NCI-H128 (cell line): ENCODE results near the gene KCNQ5.

Source experiments
- DNase-seq: peaks from one replicate; lab custom pipeline; 2025; ENCODE audit not compliant: unreplicated experiment; lab: John Stamatoyannopoulos, UW

The KCNQ5 gene

DNA sequence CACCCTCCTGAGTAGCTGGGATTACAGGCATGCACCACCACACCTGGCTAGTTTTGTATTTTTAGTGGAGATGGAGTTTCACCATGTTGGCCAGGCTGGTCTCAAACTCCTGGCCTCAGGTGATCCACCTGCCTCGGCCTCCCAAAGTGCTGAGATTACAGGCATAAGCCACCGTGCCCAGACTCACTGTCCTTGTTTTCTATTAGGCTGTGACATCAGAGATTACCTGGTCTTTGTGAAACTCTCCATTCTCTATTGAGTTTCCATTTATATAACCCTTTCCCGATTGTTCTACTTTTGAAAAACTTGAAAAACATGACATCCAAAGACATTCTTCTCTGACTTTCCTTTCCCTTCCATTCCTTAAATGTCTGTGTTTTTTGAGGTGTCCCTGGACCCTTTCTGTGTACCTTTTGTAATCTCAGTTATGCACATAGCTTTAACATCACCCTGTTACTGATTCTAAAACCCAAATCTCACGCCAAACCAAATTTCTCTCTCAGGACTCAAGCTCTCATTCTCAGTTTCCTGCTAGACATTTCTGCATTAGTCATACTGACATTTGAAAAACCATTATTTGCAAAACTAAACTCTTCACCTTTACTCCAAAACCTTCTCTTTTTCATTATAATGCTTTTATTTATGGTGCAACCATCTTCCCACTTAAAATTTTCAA, 466.4 kb downstream of the KCNQ5 start:
- DNase-seq = no peak

DNA sequence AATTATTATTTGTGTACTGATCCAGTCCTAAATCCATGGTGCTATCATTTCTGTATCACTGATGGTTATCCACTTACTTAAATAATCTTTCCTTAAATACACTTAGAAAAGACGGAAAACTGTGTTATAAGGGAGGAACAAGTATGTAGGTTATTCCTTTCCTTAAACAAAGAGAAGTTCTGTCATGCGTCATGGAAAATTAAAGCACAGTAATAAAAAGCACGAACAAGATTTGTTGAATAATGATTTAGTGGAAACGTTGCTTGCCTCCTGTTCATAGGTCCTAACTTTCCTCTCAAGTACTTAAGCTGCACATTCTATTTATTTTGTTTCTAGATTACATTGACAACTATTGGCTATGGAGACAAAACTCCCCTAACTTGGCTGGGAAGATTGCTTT, 483.1 kb downstream of the KCNQ5 start:
- DNase-seq = no peak

DNA sequence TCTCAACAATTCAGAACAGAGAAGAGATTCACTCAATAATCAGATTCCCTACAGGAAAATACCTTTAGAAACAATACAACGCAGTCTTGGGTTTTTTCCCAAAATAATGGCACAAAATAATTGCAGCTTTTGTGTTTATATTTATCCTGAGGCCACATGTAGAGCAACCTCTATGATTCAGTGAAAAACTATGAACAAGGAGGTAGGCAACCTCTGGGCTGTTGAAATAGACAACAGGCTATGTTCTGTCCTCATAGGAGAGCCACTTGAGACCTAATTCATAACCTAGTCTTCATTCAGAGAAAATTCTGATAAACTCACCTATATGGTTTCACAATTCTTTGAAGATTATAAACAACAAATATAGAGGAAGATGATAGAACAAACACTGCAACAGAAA, 485.2 kb downstream of the KCNQ5 start:
- DNase-seq = no peak

DNA sequence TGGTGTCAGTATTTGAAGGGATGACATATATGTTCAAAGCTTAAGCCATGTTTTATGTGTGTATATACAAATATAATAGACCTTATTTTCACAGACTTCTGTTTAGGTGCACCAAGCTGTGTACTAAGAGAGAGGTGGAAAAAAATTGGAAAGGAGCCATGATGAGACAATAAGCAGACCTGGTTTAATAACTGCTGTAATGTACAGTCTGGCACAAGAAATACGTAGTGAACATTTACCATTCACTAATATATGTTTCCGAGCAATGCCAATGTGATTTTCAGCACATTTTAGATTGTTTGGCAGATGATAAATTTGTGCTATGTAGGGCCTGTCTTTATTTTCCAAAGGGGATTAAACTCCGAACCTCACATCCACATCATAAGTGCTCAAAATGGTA, 487.1 kb downstream of the KCNQ5 start:
- DNase-seq = no peak

DNA sequence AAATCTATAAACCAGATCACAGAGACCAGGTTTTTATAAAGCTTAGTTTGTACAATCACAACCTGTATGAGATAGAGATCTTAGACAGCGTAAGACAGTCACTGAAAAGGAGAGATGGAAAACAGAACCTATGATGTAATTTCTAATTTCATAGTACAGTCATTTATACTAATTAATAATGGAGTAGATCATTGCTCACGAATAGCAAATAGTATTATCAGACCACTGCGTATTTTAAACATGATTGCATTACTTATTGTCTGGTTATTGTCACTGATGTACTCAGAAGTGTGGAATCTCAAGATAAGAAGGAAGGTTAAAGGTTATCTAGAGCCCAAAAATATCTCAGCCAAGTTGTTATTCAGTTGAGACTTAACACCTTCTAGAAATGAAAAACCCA, 487.8 kb downstream of the KCNQ5 start:
- DNase-seq = no peak

DNA sequence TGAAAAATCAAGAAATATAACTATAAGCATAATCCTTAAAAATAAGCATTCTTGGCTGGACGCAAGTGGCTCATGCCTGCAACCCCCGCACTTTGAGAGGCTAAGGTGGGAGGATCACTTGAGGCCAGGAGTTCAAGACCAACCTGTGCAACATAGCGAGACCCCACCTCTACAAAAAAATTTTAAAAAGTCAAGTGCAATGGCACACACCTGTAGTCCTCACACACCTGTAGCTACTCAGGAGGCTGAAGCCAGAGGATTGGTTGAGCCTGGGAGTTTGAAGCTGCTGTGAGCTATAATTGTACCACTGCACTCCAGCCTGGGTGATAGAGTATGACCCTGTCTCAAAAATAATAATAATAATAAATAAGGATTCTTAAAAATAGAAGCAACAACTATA, 494.5 kb downstream of the KCNQ5 start:
- no peak for DNase-seq

DNA sequence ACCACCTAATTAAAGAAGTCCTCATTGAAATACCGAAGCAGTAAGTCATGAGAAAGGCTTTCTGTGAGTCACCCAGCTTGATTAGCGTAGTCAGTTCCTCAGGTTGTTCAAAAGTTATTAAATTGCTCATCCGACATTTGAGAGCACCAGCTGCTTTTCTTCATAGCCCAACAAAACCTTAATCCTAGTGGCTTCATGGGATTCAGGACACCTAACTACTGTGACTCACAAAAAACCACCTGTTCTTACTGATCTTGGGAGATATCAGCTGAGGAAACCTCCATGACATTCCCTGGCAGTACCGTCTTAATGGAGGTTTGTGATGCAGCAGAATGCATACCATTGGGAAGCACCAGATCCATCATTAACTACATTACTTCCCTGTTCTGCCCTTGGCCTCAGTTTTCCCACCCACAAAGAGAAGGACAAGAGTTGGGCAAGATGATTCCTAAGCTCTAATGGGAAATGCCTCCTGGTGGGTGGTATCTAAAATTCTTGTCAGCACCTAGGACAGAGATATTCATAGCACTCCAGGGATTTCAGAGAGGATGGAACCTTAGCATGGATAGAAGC, 499.6 kb downstream of the KCNQ5 start:
- DNase-seq = no peak

DNA sequence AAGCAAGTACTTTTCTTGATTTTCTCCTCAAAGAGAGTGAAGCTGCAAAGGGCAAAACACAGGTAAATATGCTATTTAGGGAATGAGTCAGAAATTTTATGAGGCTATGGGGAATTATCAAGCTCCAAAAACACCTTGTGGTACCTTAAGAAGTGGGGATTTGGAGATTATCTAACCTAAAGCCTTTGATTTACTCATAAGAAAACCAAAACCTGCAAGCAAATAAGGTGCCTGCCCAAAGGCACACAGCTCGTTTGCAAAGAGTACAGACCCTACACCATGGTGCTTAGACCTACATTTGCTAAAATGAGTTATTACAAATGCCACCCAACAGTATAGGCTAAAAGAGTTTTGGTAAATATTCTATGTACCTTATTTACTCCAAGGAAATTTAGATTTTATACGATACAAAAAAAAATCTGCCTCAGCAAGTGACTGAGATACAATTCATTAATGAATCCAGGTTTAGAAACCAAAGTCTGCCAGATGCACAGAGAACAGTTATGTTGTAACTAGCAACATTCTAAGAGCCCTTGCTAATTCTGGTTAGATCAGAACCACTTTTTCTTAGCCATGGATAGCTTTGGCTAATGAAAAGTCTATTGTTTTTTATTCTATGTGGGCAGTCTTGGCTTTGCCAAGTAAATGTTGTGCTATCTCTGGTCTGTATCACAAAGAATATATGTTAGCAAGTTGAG, 501.9 kb downstream of the KCNQ5 start:
- no peak for DNase-seq

DNA sequence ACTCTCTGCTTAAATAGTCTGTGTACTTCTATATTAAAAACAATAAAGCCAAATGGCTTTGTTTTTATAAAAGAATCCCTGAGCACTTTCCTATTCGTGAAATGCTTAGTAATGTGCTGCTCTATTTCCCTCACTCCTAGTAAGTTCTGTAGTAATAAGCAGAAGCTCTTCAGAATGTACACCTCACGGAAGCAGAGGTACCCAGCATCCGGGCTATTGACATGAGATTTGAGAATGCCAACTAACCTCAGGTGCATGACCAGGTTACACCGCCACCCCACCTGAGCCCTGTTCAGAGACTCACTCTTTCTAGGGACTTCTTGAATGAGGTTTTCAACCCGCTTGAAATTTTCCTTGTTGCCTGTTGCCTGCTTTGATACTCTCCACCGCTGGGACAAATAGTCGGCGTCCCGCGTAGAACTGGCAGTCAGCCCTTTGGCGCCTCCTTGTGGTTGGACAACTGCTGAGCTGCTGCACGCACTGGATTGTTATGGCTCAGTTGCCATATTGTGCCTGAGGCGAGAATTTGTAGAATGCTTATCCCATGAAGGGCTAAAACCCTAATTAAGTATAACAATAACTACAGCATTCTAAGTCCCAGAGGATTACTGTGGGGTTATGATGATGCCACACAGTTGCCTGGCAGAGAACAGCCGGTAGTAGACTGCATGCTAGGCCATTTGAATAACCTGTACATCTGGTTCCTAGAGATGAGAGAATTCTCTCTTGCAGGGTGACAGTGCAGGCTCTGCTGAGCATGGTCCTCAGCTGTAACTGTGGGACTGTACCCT, 508.0 kb downstream of the KCNQ5 start:
- no peak for DNase-seq

DNA sequence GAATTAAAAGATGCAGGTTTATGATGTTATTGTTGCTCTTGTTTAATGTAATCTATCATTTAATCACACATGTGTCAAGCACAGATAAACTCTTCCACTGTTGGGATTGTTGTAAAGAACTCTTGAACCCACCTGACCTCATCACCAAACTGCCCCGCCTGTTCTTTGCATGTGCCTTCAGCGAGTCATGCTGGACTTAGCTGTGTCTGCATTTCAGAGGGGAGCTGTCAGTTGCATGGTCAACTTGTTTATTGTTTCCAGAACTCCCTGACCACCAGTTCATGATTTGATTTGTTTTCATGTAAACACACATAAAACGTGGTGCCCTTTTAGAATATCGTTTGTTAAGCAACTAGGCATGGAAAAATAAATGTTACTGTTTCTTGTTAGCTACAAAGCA, 509.8 kb downstream of the KCNQ5 start:
- no peak for DNase-seq

DNA sequence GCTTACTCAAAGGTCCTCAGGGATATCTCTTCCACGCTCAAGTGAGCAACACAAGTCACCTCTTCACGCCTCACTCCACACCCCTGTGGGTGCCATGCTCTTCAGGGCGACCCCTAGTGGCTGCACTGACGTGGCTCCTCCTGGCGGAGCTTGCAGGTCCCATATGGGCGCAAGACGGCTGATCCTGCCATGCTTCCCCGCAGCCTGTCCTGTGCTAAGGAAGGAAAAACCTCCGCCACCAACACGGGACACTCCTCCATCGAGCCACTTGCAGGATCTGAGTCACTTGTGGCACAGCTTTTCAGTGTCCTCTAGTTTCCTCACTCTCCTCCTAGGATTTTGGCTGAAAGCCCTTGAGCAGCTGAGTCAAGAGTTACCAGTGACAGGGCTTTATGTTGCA, 512.7 kb downstream of the KCNQ5 start:
- no peak for DNase-seq

DNA sequence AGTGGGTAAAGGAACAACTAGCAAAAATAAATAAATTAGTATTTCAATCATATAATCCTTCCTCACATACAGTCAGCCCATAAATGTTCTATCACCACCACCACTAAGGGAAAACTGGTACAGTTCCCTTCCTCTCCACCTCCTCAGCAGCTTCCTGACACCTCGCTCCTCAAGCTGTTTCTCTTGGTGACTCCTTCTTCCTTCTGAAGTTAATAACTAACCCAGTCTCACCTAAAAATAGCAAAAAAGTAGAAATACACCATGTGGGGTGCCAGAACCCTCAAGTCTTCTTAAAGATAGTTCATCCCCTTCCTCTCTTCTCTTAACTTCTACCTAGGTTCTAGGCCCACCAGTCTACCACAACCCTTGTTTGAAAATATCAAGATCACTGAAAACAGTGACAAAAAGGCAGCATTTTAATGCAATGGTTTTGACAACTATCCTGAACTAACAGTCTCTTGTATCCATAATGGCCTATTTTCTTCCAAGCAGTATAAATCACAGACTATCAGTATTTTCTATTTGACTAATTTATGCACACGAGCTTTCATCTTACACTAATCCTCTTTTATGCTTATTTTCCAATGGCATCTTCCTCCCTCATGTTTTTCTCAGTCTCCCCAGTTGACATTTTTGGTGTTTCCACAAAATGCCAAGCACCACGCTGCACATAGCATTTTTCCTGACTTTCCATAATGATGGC, 518.0 kb downstream of the KCNQ5 start:
- no peak for DNase-seq

DNA sequence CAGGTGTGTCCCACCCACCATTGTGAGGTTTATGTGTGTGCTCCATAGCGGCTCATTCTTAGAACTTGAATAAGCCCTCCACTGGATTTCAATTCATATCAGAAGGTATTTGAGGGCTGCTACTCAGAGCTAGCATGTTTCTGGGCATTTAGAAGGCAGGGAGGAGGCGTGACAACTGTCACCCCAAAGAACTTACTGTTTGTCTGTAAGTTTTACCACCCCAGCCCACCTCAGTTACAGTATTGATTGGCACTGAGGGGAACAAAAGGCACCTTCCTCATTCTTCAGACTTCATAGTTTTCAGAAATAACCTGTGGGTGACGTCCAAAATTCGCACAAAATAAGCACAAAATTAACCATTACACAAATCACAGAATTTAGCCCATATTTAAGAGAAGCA, 521.7 kb downstream of the KCNQ5 start:
- no peak for DNase-seq

DNA sequence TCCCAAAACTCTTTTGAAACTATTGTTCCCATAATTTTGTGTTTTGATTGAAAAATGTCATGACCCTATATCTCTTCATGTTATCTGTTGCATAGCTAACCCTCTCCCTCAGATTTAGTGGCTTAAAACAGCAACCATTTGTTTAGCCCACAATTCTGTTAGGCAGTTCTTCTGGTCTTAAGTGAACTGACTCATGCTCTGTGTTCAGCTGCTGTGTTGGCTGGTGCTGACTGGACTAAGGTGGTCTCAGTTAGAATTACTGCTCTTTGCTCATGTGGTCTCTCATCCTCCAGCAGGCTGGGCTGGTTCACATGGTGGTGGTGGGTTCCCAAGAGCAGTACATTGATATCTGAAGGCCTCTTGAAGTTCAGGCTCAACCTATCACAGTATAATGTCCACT, 522.7 kb downstream of the KCNQ5 start:
- no peak for DNase-seq

DNA sequence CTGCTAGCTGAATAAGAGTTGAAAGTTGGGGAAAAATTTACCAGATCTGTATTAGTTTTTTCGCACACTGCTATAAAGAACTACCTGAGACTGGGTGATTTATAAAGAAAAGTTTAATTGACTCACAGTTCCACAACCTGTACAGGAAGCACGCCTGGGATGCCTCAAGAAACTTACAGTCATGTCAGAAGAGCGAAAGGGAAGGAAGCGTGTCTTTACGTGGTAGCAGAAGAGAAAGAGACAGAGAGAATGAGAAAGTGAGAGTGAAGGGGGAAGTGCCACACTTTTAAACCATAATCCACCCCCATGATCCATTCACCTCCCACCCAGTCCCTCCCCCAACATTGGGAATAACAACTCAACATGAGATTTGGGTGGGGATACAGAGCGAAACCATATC, 523.8 kb downstream of the KCNQ5 start:
- no peak for DNase-seq

DNA sequence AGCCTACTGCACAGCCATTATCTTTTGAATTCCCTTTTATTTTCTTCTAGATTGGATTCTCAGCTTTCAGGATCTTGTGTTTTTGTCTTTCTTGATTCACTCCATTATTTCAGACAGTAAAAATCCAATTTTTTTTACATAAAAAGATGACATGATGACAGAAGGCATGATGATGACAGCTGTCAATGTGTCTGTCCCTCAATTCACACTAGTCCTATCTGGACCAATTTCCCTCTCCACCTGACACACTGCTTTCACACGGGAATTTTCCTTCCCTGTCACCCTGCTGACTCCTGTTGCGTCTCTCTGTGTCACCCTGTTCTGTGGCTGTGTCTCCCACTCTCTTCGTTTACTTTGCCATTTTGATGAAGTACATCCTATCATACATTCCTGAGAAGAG, 529.9 kb downstream of the KCNQ5 start:
- DNase-seq = no peak

DNA sequence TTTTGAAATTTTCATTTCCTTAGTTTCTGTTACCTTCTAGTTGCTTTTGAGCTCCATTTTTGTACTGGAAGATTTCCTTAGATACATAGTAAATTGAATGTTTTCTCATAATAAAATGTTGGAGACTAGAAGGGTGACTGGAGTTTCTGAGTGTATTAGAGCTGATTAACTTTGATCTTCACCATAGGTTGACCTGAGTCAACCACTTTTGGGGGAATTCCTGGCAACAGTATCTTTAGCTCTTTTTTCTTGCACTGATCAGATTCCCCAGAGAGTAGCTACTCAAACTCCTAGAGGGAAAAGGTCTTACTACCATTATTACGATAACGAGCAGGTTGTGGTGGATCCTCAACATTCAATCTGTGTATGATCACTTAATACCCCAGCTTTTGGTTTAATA, 530.7 kb downstream of the KCNQ5 start:
- no peak for DNase-seq

DNA sequence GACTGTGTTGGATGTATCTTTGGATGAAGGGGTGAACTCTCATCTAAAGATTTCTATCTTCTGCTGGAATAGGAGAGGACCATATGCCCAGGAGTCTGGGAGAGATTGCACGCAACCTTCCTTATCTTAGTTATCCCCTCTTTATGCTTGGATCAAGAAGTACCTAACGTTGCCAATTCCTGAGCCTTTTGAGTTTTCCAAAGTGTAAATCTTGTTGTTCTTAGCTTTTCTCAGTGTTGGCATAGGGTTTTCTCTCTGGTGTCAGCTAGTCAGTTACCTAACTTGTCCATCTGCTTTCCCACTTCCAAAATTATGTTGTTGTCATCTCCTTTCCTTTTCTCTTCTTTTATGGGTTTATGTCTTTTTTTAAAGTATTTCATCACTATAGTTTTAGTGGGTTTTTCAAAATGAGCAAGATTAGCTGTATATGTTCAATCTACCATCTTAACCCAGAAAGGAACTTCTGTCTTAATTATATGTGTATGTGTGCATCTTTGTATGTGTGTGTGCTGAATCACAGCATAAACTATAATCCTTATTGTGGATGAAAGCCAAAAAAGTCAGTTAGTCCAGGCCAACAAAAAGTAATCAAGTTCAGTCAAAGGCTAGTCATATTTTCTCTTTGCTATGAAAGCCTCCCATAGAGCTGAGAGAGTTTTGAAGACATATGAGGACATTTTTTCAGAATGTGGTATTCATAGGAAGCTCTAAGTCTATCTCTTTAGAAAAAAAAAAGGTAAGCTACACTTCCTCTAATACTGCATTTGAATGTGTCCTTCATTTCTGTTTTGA, 531.3 kb downstream of the KCNQ5 start:
- DNase-seq = no peak

DNA sequence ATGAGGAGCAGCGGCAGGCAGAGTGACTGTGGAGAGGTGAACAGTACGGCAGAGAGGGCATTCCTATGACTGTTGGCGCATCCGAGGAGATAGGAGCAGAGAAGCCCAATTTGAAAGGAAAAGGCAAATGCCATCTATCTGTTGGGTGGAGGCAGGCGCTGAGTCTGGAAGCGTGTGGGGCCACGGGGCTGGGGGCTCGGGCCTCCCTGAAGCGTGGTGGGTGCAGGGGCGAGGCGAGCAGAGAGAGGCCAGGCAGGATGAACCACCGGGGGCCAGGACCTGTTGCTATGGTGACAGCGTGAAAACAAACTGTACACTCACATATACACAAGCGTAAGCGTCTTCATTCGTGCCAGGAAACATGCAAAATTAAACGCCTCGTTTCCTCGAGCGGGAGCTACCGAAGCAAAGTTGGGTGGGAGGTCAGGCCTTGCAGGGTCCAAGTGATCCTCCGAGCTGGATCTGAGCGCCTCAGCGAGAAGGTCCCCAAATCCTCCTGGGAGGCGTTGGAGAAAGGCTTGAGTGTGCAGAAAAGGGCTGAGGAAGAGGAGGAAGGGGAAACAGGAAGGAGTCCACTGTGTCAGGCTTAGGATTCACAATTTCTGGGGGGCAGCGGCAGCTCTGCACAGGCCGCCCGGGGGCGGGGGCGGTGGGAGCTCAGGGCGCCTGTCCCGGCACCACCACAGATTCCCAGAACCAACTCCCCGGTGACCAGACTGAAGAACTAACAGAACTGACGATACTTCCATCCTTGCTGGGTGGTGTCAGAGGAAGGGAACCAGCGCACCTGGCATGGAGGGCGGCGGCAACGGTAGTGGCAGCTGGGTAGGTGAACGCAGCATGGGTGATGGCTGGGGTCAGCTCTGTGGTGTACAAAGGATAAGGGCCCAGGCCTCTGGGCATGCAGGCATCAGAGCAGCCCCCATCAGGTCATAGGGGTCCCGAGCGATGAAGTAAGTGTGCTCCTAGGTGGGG, 535.2 kb downstream of the KCNQ5 start:
- DNase-seq = no peak
